ENCODE results near the gene ST7L. TPM values are rescaled to one million over a fixed set of nuclear protein-coding genes. Genes with fewer than 3 reads are reported as not detected.

ST7L gene
- total and polyA plus RNA-seq, 10 of the 15 experiments (the other 5 are each of a cell fraction or from before 2014, with no cell fraction given) = 3.6 to 13.7 (median 8.9) TPM

DNA sequence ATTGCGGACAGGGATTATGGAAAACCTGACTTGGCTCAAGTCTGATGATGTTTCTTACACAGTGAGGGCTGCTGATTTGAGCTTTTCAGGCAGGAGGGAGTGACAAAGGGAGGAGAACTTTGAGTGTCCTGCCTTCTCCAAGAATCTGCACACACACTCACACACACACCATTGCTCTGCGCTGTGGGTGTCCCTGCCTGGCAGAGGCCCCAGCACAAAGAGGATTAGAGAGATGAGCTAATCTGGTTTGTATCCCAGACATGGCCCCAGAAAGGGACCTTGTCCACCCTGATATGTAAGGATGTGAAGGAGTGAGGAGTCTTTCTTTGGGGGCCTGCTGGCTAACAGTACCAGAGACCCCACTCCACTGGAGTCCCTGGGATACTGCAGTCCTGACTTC, 116.1 kb downstream of the ST7L start:
- no peak for FAIRE-seq
- POLR2A ChIA-PET = interaction anchor here (1.1 kb wide), 1 partner anchor 109 kb away, joined by 4 read pairs; no protein-coding TSS in a partner anchor

More for the DNA sequence above, 116.1 kb downstream of the ST7L start:
- H2AFZ ChIP-seq (ENCODE audit: control insufficient read depth, low read depth, low read length) = no peak overlapping the region
- DNase-seq (ENCODE audit: low read depth, low spot score) (no peak), ATAC-seq (no peak)
- intact Hi-C loops (cut with micrococcal nuclease; ENCODE audit: unreplicated experiment) = no loop called here
- H3K4me3 ChIP-seq = no peak overlapping the region
- ChIA-PET CTCF (interaction anchor here (1.0 to 3.7 kb wide), 13 partner anchors 8 to 211 kb away, joined by 3 to 27 read pairs (median 5); partner anchors contain the start of gene CTTNBP2NL), SMC1A (ENCODE audit: uncharacterized antibody, unreplicated experiment) (interaction anchor here (1.5 to 3.4 kb wide), 5 partner anchors 36 to 206 kb away, joined by 5 to 26 read pairs (median 7); partner anchors contain the start of gene RHOC), RAD21 (ENCODE audit: unreplicated experiment) (interaction anchor here (0.9 to 1.8 kb wide), 5 partner anchors 36 to 205 kb away, joined by 3 to 10 read pairs (median 8); no protein-coding TSS in a partner anchor)
- no peak overlapping the region for H3K27ac ChIP-seq (ENCODE audit: control insufficient read depth, insufficient read depth)
- H3K9me3 ChIP-seq (replicated peaks; ENCODE audit: control insufficient read depth, insufficient read depth, low read length) = no peaks in the 10 kb centered on the region
- peaks cover 2% of the 10 kb centered on the region; the same call in 1 of the 2 replicates for H3K4me1 ChIP-seq (ENCODE audit: control insufficient read depth, insufficient read depth, low read length)
- H3K79me2 ChIP-seq (ENCODE audit: control insufficient read depth, insufficient read depth, low read length) = no peaks in the 10 kb centered on the region
- H4K20me1 ChIP-seq (ENCODE audit: control insufficient read depth, insufficient read depth) = no peaks in the 10 kb centered on the region
- 92% methylated on average over 2 of the region's 2 CpGs for WGBS (ENCODE audit: insufficient coverage, insufficient replicate concordance, low lambda C conversion rate, missing lambda C conversion rate)
- no peak overlapping the region for H3K4me2 ChIP-seq (ENCODE audit: control insufficient read depth, insufficient read depth)
- no peak overlapping the region for H3K9ac ChIP-seq (ENCODE audit: control insufficient read depth, insufficient read depth, low read length)
- no peak for TF ChIP-seq TCF12 (IDR thresholded peaks at IDR 0.05; ENCODE audit: low read depth, low read length)
- TF ChIP-seq NR2C1 (IDR thresholded peaks at IDR 0.05) = no peak
- TF ChIP-seq, protein P1, sequence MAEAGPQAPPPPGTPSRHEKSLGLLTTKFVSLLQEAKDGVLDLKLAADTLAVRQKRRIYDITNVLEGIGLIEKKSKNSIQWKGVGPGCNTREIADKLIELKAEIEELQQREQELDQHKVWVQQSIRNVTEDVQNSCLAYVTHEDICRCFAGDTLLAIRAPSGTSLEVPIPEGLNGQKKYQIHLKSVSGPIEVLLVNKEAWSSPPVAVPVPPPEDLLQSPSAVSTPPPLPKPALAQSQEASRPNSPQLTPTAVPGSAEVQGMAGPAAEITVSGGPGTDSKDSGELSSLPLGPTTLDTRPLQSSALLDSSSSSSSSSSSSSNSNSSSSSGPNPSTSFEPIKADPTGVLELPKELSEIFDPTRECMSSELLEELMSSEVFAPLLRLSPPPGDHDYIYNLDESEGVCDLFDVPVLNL (IDR thresholded peaks at IDR 0.05; ENCODE audit: low read depth, low read length) = no peak
- TF ChIP-seq RB1 (IDR thresholded peaks at IDR 0.05; ENCODE audit: borderline replicate concordance) = no peak
- no peak for TF ChIP-seq BHLHE40 (IDR thresholded peaks at IDR 0.05; ENCODE audit: borderline replicate concordance in 1 of 2, low read depth in 2 of 2, low read length in 1 of 2)
- no peak for TF ChIP-seq ZNF622 (IDR thresholded peaks at IDR 0.05)
- no peak for TF ChIP-seq CHD2 (IDR thresholded peaks at IDR 0.05; ENCODE audit: borderline replicate concordance, low read depth, low read length)
- no peak for TF ChIP-seq NFYB (IDR thresholded peaks at IDR 0.05; ENCODE audit: insufficient read depth, low read depth, low read length)
- TF ChIP-seq EGR1 (IDR thresholded peaks at IDR 0.05; ENCODE audit: borderline replicate concordance in 1 of 2, low read depth in 2 of 2, low read length in 2 of 2) = no peak
- TF ChIP-seq SPI1 (IDR thresholded peaks at IDR 0.05; ENCODE audit: borderline replicate concordance, insufficient read depth, low read depth, low read length) = no peak
- TF ChIP-seq, protein P2, sequence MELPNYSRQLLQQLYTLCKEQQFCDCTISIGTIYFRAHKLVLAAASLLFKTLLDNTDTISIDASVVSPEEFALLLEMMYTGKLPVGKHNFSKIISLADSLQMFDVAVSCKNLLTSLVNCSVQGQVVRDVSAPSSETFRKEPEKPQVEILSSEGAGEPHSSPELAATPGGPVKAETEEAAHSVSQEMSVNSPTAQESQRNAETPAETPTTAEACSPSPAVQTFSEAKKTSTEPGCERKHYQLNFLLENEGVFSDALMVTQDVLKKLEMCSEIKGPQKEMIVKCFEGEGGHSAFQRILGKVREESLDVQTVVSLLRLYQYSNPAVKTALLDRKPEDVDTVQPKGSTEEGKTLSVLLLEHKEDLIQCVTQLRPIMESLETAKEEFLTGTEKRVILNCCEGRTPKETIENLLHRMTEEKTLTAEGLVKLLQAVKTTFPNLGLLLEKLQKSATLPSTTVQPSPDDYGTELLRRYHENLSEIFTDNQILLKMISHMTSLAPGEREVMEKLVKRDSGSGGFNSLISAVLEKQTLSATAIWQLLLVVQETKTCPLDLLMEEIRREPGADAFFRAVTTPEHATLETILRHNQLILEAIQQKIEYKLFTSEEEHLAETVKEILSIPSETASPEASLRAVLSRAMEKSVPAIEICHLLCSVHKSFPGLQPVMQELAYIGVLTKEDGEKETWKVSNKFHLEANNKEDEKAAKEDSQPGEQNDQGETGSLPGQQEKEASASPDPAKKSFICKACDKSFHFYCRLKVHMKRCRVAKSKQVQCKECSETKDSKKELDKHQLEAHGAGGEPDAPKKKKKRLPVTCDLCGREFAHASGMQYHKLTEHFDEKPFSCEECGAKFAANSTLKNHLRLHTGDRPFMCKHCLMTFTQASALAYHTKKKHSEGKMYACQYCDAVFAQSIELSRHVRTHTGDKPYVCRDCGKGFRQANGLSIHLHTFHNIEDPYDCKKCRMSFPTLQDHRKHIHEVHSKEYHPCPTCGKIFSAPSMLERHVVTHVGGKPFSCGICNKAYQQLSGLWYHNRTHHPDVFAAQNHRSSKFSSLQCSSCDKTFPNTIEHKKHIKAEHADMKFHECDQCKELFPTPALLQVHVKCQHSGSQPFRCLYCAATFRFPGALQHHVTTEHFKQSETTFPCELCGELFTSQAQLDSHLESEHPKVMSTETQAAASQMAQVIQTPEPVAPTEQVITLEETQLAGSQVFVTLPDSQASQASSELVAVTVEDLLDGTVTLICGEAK (IDR thresholded peaks at IDR 0.05; ENCODE audit: borderline replicate concordance) = no peak
- peaks cover 3 to 7% of the 10 kb centered on the region in 2 experiments; a peak in 3 of 4 replicates for H3K27me3 ChIP-seq (replicated peaks in 1 of 2; ENCODE audit: control insufficient read depth in 2 of 2, insufficient read depth in 2 of 2, low read length in 1 of 2)
- in situ Hi-C loops (cut with MboI) = loop anchor here (5.0 kb wide), 1 partner anchor 204 kb away; the partner anchor contains the start of gene RHOC
- BruUV-seq (replicated peaks) = no TSS peak
- H3K36me3 ChIP-seq (ENCODE audit: control insufficient read depth in 2 of 2, insufficient read depth in 2 of 2, low read length in 1 of 2) = no peaks in the 10 kb centered on the region

Measured in GM12878 (cell line).